DOHH2 (cell line): Measurements from ENCODE around the gene LMO2.

ENCODE experiments used
- H3F3A ChIP-seq: fragments of 200-600 bp; sonication (generic), shearing (Covaris generic); 2 replicates; pipeline ENCODE4 v1.6.0; 2016; ENCODE audit warnings: antibody characterized with exemption, mild to moderate bottlenecking; ENCODE audit not compliant: control insufficient read depth, insufficient read depth
- H3K27ac ChIP-seq: fragments of 200-600 bp; sonication (generic); 2 replicates; pipeline ENCODE4 v1.5.1; 2014; ENCODE audit warnings: low read depth, mild to moderate bottlenecking, low read length, moderate library complexity
- H3K27me3 ChIP-seq: fragments of 200-600 bp; sonication (generic); 2 replicates; pipeline ENCODE4 v1.6.1; 2014; ENCODE audit warnings: mild to moderate bottlenecking, low read length, mixed read lengths; ENCODE audit not compliant: control insufficient read depth
- H3K36me3 ChIP-seq: fragments of 200-600 bp; sonication (generic); 2 replicates; pipeline ENCODE4 v1.6.1; 2014; ENCODE audit warnings: mild to moderate bottlenecking, low read length, moderate library complexity, mixed read lengths; ENCODE audit not compliant: control insufficient read depth
- H3K4me1 ChIP-seq: fragments of 200-600 bp; sonication (generic); 2 replicates; pipeline ENCODE4 v1.6.1; 2014; ENCODE audit warnings: mild to moderate bottlenecking, low read length, mixed read lengths; ENCODE audit not compliant: control insufficient read depth
- H3K4me2 ChIP-seq: fragments of 200-600 bp; sonication (generic); 2 replicates; pipeline ENCODE4 v1.6.0; 2014; ENCODE audit warnings: mild to moderate bottlenecking, low read length, moderate library complexity
- H3K4me3 ChIP-seq: fragments of 200-600 bp; sonication (generic); 2 replicates; pipeline ENCODE4 v1.5.1; 2014; ENCODE audit warnings: mild to moderate bottlenecking, low read length, mixed read lengths
- H3K79me2 ChIP-seq: fragments of 200-600 bp; sonication (generic); 2 replicates; pipeline ENCODE4 v1.6.1; 2014; ENCODE audit warnings: mild to moderate bottlenecking, low read length, mixed read lengths; ENCODE audit not compliant: control insufficient read depth
- H3K9me2 ChIP-seq: fragments of 200-600 bp; sonication (generic); replicated peaks from 2 replicates; pipeline ENCODE4 v1.6.1; 2014; ENCODE audit warnings: mild to moderate bottlenecking, low read length, mixed read lengths; ENCODE audit not compliant: control insufficient read depth
- H3K9me3 ChIP-seq: fragments of 200-600 bp; sonication (generic); 2 replicates; pipeline ENCODE4 v1.6.1; 2014; ENCODE audit warnings: antibody characterized with exemption, low read length, mixed read lengths; ENCODE audit not compliant: control insufficient read depth, insufficient read depth
- H4K20me1 ChIP-seq: fragments of 200-600 bp; sonication (generic); 2 replicates; pipeline ENCODE4 v1.6.0; 2014; ENCODE audit warnings: low read depth, mild to moderate bottlenecking, antibody characterized with exemption, low read length, moderate library complexity; ENCODE audit not compliant: control insufficient read depth, insufficient read depth
- EZH2phosphoT487 ChIP-seq: fragments of 200-600 bp; sonication (generic); IDR thresholded peaks from 2 replicates; pipeline ENCODE4 v1.6.1; 2017; ENCODE audit warnings: borderline replicate concordance, mild to moderate bottlenecking, antibody characterized with exemption, low read length, moderate library complexity, mixed read lengths
- TF ChIP-seq, protein P1 (sequence below): fragments of 200-600 bp; sonication (generic); IDR thresholded peaks from one replicate; pipeline ENCODE4 v1.5.1; 2014; ENCODE audit warnings: antibody characterized with exemption, mild to moderate bottlenecking, low read depth, low read length; ENCODE audit not compliant: poor library complexity, severe bottlenecking

LMO2 gene

DNA sequence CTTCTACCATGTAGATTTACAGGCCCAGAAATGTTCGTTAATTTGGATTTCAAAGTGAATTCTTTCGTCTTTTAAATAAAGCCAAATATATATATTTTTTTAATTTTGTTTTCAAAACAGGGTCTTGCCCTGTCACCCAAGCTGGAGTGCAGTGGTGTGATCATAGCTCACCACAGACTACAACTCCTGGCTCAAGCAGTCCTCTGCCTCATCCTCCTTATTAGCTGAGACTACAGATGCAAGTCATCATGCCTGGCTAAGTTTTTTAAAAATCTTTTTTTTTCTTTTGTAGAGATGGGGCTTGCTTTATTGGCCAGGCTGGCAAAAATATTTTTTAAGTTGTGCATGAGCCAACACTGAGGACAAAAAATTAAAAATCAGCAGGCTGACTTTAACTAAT, 5.0 kb upstream of the LMO2 start:
- Histone ChIP-seq H3K27me3 (no peaks in the 10 kb centered on the region), H3F3A (peaks cover 15% of the 10 kb centered on the region), H3K79me2 (no peaks in the 10 kb centered on the region), H3K27ac (0 out of 2 replicates have a peak overlapping the region, but pooled peaks have one; percentile 2), H3K4me3 (no peak overlapping the region), H4K20me1 (no peaks in the 10 kb centered on the region), H3K4me2 (no peak overlapping the region), H3K4me1 (peaks cover 85% of the 10 kb centered on the region), H3K9me3 (no peaks in the 10 kb centered on the region), H3K36me3 (no peaks in the 10 kb centered on the region), H3K9me2 (no peaks in the 10 kb centered on the region)
- TF ChIP-seq, protein P1, sequence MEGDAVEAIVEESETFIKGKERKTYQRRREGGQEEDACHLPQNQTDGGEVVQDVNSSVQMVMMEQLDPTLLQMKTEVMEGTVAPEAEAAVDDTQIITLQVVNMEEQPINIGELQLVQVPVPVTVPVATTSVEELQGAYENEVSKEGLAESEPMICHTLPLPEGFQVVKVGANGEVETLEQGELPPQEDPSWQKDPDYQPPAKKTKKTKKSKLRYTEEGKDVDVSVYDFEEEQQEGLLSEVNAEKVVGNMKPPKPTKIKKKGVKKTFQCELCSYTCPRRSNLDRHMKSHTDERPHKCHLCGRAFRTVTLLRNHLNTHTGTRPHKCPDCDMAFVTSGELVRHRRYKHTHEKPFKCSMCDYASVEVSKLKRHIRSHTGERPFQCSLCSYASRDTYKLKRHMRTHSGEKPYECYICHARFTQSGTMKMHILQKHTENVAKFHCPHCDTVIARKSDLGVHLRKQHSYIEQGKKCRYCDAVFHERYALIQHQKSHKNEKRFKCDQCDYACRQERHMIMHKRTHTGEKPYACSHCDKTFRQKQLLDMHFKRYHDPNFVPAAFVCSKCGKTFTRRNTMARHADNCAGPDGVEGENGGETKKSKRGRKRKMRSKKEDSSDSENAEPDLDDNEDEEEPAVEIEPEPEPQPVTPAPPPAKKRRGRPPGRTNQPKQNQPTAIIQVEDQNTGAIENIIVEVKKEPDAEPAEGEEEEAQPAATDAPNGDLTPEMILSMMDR: no peak
- no peak for TF ChIP-seq EZH2phosphoT487

DNA sequence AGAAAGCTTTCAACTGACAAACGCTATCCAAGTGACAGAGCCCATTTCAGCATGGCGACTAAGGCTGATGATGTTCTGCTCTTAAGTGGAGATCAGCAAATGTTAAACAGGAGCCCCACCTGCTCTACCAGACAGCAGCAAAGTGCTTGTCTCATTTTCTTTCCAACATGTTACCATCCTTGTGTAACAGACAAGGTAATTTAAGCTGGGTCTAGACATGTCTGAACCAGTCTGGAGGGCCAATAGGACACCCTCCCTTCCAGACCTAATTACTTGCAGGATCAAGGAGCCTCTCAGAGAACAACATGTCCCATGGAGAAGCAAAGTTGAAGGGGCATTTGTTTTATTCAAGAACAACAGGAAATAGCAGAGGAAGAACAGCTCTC, 3.9 kb upstream of the LMO2 start:
- Histone ChIP-seq H3K4me3 (peak overlapping the region; percentile 64), H3K79me2 (no peaks in the 10 kb centered on the region), H3K9me2 (no peaks in the 10 kb centered on the region), H3K4me1 (peaks cover 94% of the 10 kb centered on the region), H3K4me2 (peak overlapping the region; percentile 69), H3K27me3 (no peaks in the 10 kb centered on the region), H4K20me1 (no peaks in the 10 kb centered on the region), H3K9me3 (no peaks in the 10 kb centered on the region), H3K36me3 (no peaks in the 10 kb centered on the region), H3F3A (peaks cover 15% of the 10 kb centered on the region), H3K27ac (peak overlapping the region; percentile 70)
- TF ChIP-seq EZH2phosphoT487: no peak
- TF ChIP-seq, protein P1: no peak

DNA sequence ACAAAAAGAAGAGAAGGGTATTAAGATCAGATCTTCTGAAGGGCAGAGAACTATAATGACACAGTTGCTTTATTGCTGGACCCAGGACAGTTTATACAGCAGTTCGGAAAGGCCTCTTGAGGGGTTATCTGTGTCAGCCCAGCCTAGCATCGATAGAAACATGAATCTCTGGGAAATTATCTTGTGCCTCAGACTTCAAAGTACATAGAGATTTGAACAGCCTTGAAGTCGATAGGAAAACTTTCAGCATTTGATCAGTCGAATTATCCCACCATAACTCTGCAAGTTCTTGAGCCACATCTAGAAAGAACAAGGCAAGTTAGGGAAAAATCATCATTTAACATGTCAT, 2.5 kb upstream of the LMO2 start:
- peak overlapping the region; percentile 64 for H3K4me3 ChIP-seq

More for the DNA sequence above, 2.5 kb upstream of the LMO2 start:
- no peaks in the 10 kb centered on the region for H3K79me2 ChIP-seq
- peak overlapping the region; percentile 70 for H3K27ac ChIP-seq
- H3K27me3 ChIP-seq: no peaks in the 10 kb centered on the region
- H3K36me3 ChIP-seq: no peaks in the 10 kb centered on the region
- TF ChIP-seq, protein P1: no peak
- TF ChIP-seq EZH2phosphoT487: no peak
- H3F3A ChIP-seq: peaks cover 15% of the 10 kb centered on the region
- peak overlapping the region; percentile 69 for H3K4me2 ChIP-seq
- H3K4me1 ChIP-seq: peaks cover 85% of the 10 kb centered on the region
- no peaks in the 10 kb centered on the region for H4K20me1 ChIP-seq
- H3K9me2 ChIP-seq: no peaks in the 10 kb centered on the region
- H3K9me3 ChIP-seq: no peaks in the 10 kb centered on the region
